Stimulated activated CD8-positive, alpha-beta memory T cell treated with anti-CD3 and anti-CD28 coated beads, Interleukin-12 subunit alpha, Interleukin-12 subunit beta, amount 100 ng/mL, for 24 hours (primary cell): ENCODE measurements around the gene SIN3A.
"Not testable (repeated sequence)": the region's sequence is repeated elsewhere in the genome, so short reads cannot be mapped to it uniquely, and the experiment has no call there.

Source experiments
- DNase-seq: peaks from one replicate; pipeline ENCODE4 v3.0.0-alpha.2; 2020; ENCODE audit errors: extremely low read depth

Gene SIN3A

DNA sequence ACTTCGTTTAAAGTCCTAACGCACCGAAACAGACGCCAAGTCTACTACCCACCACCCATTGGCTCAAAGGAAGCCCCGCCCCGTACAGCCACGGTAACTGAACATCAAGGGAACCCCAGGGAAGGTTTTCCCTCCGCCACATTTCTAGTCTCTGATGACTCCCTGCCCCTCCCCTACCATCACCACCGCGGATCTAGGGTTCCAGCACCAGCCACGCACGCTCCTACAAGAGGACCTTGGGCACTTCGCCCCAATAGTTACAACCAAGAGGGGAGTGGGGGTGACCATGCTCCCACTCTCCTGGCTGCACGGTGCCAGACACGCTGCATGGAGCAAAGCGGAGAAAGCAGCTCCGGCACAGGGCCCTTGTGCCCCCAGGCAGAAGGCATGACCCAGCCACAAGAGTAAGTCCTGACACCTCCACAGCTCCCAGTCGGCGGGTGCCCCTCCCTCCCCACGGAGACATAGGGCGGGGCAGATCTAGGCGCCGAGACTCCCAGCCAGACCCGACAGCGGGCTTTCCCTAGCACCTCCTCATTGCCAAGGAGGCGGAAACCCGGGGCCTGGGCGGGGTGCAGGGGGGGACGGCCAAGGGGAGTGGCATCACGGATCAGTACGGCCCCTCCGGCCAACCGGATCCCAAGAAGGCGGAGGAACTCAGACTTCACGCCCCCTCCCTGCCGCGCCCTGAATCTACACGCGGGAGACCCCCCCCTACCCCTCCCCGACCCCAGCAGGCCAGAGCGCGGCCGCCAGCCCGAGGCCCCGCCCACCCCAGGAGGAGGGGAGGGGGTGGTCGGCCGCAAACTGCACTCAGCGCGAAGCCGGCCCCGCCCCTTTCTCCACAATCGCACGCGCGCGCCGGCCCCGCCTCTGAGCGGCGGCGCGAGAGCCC is 936 bp downstream of the SIN3A start:
- DNase-seq: peak; percentile 93

DNA sequence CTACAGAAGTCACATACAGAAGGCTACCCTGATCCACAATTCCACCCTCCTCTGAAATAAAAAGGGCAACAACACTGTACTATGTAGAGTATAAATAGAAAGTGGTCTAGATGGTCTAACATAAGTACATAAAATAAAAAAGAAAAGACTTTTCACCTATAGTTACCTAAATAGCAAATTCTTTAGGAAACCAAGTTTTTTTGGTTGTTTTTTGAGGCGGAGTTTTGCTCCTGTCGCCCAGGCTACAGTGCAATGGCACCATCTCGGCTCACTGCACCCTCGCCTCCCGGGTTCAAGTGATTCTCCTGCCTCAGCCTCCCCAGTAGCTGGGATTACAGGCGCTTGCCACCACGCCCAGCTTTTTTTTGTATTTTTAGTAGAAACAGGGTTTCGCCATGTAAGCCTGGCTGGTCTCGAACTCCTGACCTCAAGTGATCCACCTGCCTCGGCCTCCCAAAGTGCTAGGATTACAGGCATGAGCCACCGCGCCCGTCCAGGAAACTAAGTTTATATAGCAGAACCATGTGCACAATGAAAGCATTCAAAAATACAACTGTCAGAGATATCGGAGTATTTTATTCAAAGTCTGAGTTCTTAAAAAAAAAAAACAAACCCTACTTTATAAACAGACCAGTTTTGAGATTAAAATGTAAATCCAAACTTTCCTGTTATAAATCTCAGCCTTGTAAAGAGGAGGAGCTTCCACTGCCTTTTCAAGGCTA is 1.7 kb downstream of the SIN3A start:
- DNase-seq: no peak

- not testable (repeated sequence) for DNase-seq
These were observed 3.3 kb downstream of the SIN3A start for GRCh38 chr15:75448171-75448570.

DNA sequence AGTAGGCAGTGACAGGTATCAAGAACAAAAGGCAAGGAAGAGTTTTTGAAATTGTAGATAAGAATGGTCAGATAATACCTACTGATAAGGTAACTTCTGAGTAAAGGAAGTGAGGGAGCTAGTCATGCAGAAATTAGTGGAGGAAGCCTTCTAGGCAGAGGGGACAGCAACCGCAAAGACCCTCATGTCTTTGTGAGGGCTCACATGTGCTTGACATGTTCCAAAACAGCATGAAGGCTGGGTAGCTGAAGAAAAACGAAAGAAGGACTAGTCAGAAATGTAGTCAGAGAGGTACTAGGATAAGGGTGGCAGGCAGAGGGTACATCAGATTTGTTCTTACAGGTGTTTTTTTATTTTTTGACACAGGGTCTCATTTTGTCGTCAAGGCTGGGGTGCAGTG is 5.3 kb downstream of the SIN3A start:
- DNase-seq: no peak

- not testable (repeated sequence) for DNase-seq
These were observed 6.2 kb downstream of the SIN3A start for GRCh38 chr15:75445324-75445723.

DNA sequence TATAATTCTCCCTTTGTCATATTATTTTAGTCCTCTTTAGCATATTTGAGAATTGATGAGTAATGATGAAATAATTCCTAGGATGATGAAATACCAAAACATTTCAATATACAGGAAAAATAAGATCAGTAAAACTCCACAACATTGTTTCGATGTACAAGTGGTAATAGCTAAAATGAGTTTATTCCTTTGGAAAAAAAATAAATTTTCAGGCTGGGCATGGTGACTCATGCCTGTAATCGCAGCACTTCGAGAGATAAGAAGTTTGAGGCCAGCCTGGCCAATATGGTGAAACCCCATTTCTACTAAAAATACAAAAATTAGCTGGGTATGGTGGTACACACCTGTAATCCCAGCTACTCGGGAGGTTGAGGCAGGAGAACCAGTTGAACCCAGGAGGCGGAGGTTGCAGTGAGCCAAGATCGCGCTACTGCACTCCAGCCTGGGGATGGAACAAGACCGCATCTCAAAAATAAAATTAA is 7.5 kb downstream of the SIN3A start:
- not testable (repeated sequence) for DNase-seq

DNA sequence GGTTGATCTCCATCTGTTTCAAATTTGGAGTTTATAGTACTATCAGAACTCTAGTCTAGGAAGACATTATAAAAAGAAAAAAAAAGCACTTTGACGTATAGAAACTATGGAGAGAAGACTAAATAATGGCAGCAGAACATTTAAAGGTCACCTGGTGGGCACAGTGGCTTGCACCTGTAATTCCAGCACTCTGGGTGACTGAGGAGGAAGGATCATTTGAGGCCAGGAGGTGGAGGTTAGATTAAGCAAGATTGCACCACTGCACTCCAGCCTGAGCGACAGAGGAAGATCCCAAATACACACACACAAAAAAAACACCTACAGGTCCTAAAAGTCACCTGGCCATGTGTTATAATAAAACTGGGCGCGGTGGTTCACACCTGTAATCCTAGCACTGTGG is 13.8 kb downstream of the SIN3A start:
- DNase-seq: no peak

DNA sequence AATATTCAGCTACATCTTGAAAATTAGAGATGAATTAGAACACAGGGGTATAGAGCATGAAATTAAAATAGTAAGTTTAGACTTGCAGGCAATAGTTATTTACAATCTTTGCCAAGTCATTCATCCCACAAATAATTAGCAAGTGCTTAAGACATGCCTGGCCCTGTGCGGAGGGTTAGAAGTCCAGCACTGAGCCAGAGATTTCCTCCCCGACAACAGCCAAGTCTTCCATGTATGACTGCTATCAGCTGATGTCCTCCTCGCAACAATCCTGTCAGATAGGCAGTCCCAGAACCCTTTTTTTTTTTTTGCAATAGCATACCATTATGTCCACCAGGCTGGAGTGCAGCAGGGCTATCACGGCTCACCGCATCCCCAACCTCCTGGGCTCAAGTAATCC is 14.6 kb downstream of the SIN3A start:
- DNase-seq: no peak

DNA sequence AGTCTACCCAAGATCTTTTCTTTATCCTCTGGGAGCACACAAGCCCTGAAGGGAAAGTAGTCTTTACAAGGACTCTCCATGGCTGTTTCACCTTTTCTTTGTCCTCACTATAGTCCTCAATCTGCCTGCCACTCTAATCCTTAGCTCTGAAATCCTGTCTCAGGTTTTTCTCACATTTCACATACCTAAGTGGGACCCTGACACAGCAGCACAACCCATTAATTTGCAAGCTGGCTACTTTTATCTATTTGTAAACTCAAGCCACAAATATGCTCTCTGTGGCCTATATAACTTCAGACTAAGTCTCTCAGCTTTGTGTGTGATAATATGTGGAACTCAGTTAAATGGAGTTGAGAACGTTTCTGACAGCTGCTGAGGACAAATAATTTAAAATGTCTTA is 19.8 kb downstream of the SIN3A start:
- no peak for DNase-seq

GRCh38 chr15:75431270-75431669 is 20.2 kb downstream of the SIN3A start:
- no peak for DNase-seq

- no peak for DNase-seq
These were observed 21.2 kb downstream of the SIN3A start for GRCh38 chr15:75430259-75430658.

GRCh38 chr15:75428152-75428551 is 23.3 kb downstream of the SIN3A start:
- no peak for DNase-seq

DNA sequence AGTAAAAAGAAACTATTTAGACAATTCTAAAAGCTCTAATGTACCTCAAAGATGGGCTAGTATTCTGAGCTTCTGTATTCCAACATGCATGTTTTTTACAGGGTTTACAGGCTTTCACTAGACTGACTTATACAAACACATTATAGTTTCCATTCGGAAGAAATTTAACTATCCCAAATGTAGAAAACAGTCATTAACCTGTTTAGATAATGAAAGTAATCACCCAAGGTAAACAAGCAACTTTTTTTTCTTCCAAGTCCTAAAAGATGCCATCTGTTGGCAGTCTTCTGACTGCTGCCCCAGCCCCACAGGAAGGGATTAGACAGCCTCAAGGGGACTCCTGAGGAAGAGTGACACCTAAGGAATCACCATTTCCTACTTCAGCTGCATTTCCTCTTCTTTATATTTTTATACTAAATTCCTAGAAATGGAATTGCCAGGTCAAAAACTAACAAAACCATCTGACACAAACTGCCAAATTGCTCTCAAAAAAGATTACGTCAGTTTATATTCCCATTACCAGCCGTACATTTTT is 25.5 kb downstream of the SIN3A start:
- DNase-seq: no peak

- DNase-seq: no peak
These were observed 28.9 kb downstream of the SIN3A start for GRCh38 chr15:75422554-75422953.

DNA sequence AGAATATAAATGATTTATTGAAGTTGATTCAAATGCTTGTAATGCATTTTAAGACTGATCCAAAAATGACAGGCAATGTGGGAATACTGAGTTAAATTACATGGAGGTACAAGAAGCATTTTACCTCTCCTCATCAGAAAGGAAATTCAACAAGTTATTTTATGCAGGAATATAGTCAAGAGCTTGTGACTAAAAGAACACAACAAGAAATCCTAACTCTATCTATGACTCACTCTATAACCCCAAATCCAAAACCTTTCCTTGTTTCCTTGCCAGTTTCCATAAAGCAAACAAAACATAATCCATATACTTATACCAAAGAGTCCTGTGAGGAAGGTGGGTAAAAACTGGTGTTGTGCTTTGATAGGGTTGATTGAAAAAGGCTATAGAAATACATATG is 30.8 kb downstream of the SIN3A start:
- no peak for DNase-seq

DNA sequence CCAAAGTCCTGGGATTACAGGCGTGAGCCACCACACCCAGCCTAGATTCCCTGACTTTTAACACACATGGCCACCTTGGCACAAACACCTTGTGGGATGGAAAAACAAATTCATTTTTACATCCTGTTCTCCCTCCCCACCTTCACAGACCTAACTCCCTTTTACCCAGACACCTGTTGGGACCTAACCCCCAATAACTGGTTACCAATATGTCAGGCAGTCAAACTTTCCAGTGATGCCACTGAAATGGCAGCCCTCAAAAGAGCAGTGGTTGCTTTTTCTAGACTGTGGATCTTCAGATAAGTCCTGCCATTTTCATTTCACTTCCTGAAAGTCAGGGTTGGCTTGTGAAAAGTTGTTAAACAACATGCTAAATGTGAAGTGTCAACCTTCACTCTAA is 34.9 kb downstream of the SIN3A start:
- no peak for DNase-seq

- no peak for DNase-seq
These were observed 41.3 kb downstream of the SIN3A start for GRCh38 chr15:75410196-75410595.

GRCh38 chr15:75407083-75407482 is 44.4 kb downstream of the SIN3A start:
- no peak for DNase-seq

DNA sequence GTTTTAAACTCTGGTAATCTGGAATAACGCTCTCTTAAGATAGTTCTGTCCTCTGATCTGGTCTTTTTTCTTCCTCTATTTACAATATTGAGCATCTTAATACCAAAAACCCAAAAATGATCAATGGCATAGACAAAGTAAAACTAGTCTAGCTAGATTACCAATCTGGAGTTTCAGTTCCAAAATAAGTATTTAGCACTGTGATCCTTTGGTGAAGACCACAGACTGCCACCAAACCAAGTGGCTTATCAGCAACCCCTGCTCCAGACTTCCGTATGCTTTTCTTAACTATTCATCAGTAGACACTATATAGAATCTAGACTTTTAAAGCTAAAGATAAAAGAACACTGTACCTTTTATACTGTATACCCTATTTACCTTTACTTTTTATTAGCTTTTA is 47.6 kb downstream of the SIN3A start:
- no peak for DNase-seq

DNA sequence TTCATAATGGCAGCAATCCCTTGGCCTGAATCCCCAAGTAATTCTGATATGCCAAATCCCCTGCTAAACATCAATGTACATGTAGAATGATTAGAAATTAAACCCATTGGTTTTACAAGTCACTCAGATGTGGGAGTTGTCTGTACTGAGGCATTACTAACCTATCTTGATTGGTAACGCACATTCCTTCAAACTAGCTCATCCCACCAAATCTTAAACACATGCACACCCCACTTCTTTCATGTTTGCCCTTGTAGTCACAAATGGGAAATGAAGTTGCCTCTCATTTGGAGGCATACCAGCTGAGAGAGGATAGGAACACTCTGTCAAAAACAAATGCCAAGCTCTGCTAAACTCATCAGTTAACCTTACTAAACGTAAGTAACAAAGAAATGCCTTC is 54.0 kb downstream of the SIN3A start:
- no peak for DNase-seq

DNA sequence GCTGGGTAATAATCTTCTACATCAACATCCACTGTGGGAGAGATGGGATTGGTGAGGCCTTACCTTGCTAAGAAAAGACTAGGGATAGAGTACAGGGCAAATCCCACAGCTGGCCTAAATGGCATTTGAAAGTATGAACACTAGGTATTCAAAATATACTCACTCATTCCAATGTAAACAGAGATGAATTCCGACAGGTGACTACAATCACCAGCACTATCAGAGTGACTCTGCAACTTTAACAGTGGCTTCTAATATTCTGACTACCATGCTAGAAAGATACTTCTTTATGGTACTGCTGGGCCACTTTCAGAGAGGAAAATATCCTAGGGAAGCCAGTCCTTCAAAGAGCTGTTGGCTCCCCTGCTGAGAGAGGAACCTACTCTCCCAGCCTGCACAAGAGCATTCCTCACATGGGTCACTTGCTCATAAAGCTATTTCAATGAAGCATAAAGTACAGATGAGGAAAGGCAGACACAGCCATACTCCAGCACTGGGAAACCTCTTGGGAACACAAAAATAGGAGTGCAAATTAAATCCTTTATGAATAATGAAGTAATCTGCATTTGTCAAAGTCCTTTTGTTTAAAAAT is 61.6 kb downstream of the SIN3A start:
- no peak for DNase-seq

DNA sequence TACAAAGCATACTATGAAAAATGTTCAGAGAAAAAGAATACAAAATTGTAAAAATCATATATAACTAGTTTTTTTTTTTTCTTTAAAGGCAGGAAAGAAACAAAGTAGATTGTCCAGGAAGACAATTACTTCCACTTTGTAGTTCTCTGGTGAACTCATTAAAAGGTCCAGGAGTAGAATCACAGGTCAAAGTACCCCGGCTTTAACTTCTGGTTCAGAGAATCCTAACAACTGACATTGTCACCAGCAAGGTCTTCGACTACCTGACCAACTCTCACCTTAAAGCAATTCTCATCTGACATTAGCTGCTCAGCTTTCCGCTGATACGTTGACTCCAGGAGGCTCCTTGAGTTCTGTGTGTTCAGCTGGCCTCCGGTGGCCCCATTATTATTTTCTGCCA is 67.5 kb downstream of the SIN3A start:
- DNase-seq: not testable (repeated sequence)
